Mucosa of descending colon (tissue), 3 donors: ENCODE measurements around the gene MUS81. TPM values are rescaled to one million over a fixed set of nuclear protein-coding genes. Genes with fewer than 3 reads are reported as not detected.
A peak's percentile ranks its signal among the peaks of the same experiment; 100 is the strongest.

Experiments
- ATAC-seq: fragments of 200-7000 bp; cut with Tn5 transposase; one replicate; pipeline ENCODE4 v1.9.1; 2020; ENCODE audit warnings: mild to moderate bottlenecking, moderate library complexity
- DNase-seq, 3 donors: peaks; one replicate each; pipeline ENCODE4 v3.0.0-alpha.2; 2020
- H3K36me3 ChIP-seq: fragments of 200-600 bp; one replicate; pipeline ENCODE4 v1.8.0; 2021; ENCODE audit warnings: low read depth, mild to moderate bottlenecking
- H3K4me1 ChIP-seq: fragments of 200-600 bp; one replicate; pipeline ENCODE4 v1.8.0; 2021; ENCODE audit warnings: low read depth, mild to moderate bottlenecking
- H3K4me3 ChIP-seq: fragments of 200-600 bp; one replicate; pipeline ENCODE4 v1.8.0; 2021; ENCODE audit warnings: mild to moderate bottlenecking
- H3K9me3 ChIP-seq: fragments of 200-600 bp; one replicate; pipeline ENCODE4 v1.8.0; 2021; ENCODE audit warnings: mild to moderate bottlenecking
- CTCF ChIP-seq: fragments of 200-600 bp; IDR thresholded peaks from one replicate; pipeline ENCODE4 v1.8.0; 2022; ENCODE audit warnings: antibody characterized with exemption, mild to moderate bottlenecking
- intact Hi-C, 2 donors: fragments of 100-400 bp; cut with DNase I in 1 of 2; cut with micrococcal nuclease in 1 of 2; formaldehyde crosslinking; loops; one replicate each; pipeline versions ENCODE4 v1.11.0 to v1.11.1; 2022; cut with DNase I, micrococcal nuclease
- total RNA-seq, 3 donors: library from RNA; stranded (reverse); fragmentation: NEBNext Ultra II Directional in 2 of 3; extraction: Animal tissue kit (Norgen Biotek cat#: 25700) in 2 of 3; gene quantifications; one replicate each; pipeline versions ENCODE4 v1.2.1 to v1.2.4, GENCODE V29; 2021 to 2023
- donor health status: DM: no; HTN: no; CAD: no; lungs with moderate emphysema.
- donor health status: DM: no; HTN: no; CAD: no.
- donor health status: DM: no; HTN: yes; CAD: no.

Gene MUS81
- total RNA-seq, 3 donors from 2014 or later: 48.0 to 81.8 (median 58.7) TPM

- intact Hi-C loops: loop anchor here in 1 of 2 donors (10.0 kb wide), 1 partner anchor 112 kb away; no protein-coding TSS in a partner anchor
- Histone ChIP-seq H3K36me3 (no peaks in the 10 kb centered on the region), H3K4me1 (peaks cover 14% of the 10 kb centered on the region), H3K4me3 (no peak overlapping the region), H3K9me3 (no peaks in the 10 kb centered on the region)
- no peak for TF ChIP-seq CTCF
- ATAC-seq (no peak), DNase-seq (peak in 1 of 3 donors; percentile 8)
Measured at GRCh38 chr11:65816696-65817095, 43.5 kb upstream of the MUS81 start.

DNA sequence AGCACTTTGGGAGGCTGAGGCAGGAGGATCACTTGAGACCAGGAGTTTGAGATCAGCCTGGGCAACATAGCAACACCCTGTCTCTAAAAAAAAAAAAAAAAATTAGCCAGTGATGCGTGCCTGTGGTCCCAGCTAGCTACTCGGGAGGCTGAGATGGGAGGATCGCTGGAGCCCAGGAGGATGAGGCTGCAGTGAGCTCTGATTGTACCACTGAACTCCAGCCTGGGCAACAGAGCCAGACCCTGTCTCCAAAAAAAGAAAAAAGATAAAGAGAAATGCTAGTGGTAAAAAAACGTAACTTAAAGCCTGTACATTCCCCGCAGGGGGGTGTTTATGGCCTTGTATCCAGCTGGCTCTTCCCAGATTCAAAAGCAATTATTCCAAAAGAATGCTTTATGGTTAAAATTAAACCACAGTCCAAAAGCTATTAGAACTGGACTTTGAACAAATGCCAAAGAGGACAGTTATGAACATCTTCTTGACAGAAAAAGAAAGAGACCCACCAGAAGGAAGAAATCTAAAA, 42.9 kb upstream of the MUS81 start:
- TF ChIP-seq CTCF: no peak
- no peak for ATAC-seq
- intact Hi-C loops: loop anchor here in 1 of 2 donors (10.0 kb wide), 1 partner anchor 113 kb away; no protein-coding TSS in a partner anchor

GRCh38 chr11:65817835-65818680, 42.2 kb upstream of the MUS81 start:
- Histone ChIP-seq H3K36me3 (no peaks in the 10 kb centered on the region), H3K9me3 (no peaks in the 10 kb centered on the region), H3K4me3 (peak overlapping the region; percentile 11), H3K4me1 (peaks cover 23% of the 10 kb centered on the region)
- peak; percentile 95 to 99 (median 98) for DNase-seq
- peak; percentile 91 for ATAC-seq
- peak; percentile 99 for TF ChIP-seq CTCF
- intact Hi-C loops: loop anchor here in 1 of 2 donors (10.0 kb wide), 1 partner anchor 113 kb away; no protein-coding TSS in a partner anchor

More for the DNA sequence above, 42.9 kb upstream of the MUS81 start:
- peak in 1 of 3 donors; percentile 29 for DNase-seq
- no peaks in the 10 kb centered on the region for H3K36me3 ChIP-seq
- H3K4me1 ChIP-seq: peaks cover 21% of the 10 kb centered on the region
- H3K9me3 ChIP-seq: no peaks in the 10 kb centered on the region
- peak overlapping the region; percentile 11 for H3K4me3 ChIP-seq

- intact Hi-C loops: no loop called here
- no peaks in the 10 kb centered on the region for H3K9me3 ChIP-seq
- DNase-seq (peak; percentile 68 to 76 (median 69)), ATAC-seq (peak; percentile 70)
- H3K4me1 ChIP-seq: peaks cover 31% of the 10 kb centered on the region
- no peak for TF ChIP-seq CTCF
- H3K4me3 ChIP-seq: no peak overlapping the region
- no peaks in the 10 kb centered on the region for H3K36me3 ChIP-seq
Measured at GRCh38 chr11:65821107-65821506, 39.1 kb upstream of the MUS81 start.

DNA sequence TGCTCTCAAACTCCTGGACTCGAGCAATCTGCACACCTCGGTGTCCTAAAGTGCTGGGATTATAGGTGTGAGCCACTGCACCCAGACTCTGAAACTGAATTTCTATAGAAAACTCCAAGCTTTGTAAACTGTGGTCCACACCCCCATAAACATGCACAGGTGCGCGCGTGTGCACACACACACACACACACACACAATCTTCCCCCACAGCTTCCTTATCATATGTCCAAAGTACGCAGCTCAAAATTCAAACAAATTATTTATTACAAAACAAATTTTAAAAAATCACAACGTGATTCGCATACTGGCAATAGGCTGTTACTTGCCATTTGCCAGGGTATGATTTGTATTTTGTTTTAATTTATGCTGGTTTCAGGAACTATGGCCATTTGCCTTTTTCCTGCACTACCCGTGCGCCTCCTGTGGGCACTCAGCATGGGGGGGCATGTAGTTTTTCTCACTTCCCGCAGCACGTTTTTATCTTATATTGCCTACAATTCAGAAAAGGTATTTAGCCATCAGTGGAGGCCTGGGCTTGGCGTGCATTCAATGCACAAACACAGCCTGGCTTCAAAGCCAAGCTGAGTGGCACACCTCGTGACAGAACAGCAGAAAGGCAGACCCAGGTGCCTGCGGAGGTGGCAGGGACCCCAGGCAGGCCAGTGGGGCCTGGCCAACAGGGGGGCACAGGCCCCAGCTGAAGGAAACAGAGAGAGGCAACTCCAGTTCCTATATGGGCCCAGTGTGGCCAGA, 37.3 kb upstream of the MUS81 start:
- Histone ChIP-seq H3K36me3 (no peaks in the 10 kb centered on the region), H3K4me3 (no peak overlapping the region), H3K9me3 (no peaks in the 10 kb centered on the region), H3K4me1 (peaks cover 29% of the 10 kb centered on the region)
- ATAC-seq (peak; percentile 62), DNase-seq (peak; percentile 70 to 75 (median 73))
- intact Hi-C loops: no loop called here
- TF ChIP-seq CTCF: no peak
